ENCODE results near the gene ADAMTS3.

DNA sequence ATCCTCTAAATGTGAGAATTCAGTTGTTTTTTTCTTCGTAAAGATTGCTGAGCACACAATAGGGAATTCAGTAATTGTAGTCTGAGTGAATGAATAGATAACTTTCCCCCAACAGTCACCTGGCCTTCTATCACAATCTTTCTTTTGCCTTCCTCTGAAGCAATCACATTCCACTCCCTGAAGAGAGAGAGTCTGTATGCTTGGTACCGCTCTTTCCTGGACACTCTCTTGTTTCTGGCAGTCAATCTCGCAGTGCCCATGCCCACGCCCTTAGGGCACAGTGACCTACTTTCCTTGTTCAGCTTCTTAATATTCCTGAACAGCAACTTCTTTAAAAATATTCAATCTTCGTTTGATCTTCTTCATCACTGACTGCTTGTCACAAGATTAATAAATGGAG is 255.9 kb downstream of the ADAMTS3 start:
- TF ChIP-seq, protein P1, sequence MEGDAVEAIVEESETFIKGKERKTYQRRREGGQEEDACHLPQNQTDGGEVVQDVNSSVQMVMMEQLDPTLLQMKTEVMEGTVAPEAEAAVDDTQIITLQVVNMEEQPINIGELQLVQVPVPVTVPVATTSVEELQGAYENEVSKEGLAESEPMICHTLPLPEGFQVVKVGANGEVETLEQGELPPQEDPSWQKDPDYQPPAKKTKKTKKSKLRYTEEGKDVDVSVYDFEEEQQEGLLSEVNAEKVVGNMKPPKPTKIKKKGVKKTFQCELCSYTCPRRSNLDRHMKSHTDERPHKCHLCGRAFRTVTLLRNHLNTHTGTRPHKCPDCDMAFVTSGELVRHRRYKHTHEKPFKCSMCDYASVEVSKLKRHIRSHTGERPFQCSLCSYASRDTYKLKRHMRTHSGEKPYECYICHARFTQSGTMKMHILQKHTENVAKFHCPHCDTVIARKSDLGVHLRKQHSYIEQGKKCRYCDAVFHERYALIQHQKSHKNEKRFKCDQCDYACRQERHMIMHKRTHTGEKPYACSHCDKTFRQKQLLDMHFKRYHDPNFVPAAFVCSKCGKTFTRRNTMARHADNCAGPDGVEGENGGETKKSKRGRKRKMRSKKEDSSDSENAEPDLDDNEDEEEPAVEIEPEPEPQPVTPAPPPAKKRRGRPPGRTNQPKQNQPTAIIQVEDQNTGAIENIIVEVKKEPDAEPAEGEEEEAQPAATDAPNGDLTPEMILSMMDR (optimal IDR thresholded peaks at IDR 0.05 in 1 of 3, IDR thresholded peaks at IDR 0.05 in 1 of 3, conservative IDR thresholded peaks at IDR 0.05 in 1 of 3; ENCODE audit: extremely low read depth in 1 of 3, insufficient read depth in 2 of 3, low read length in 3 of 3): no peak
- no peak for TF ChIP-seq EZH2 (IDR thresholded peaks at IDR 0.05; ENCODE audit: low read length)

All from keratinocyte (primary cell).